NB4 (cell line): ENCODE measurements around the gene CORO2A.

Source experiments
- DNase-seq: peaks from one replicate; pipeline ENCODE4 v3.0.0; 2010; ENCODE audit warnings: low read depth
- H3K4me3 ChIP-seq: one replicate; pipeline ENCODE4 v1.5.1; 2011; ENCODE audit warnings: mild to moderate bottlenecking, low read depth, low read length, moderate library complexity
- CTCF ChIP-seq: IDR thresholded peaks from one replicate; pipeline ENCODE4 v1.5.1; 2012; ENCODE audit warnings: low read depth, low read length
- MAX ChIP-seq: IDR thresholded peaks from 2 replicates; pipeline ENCODE4 v1.6.1; 2011; ENCODE audit warnings: low read depth, low read length
- MYC ChIP-seq: IDR thresholded peaks from 2 replicates; pipeline ENCODE4 v1.6.1; 2011; ENCODE audit warnings: low read depth, low read length
- POLR2A ChIP-seq: IDR thresholded peaks from 2 replicates; pipeline ENCODE4 v1.6.1; 2011; ENCODE audit warnings: mild to moderate bottlenecking; ENCODE audit not compliant: insufficient read length; ENCODE audit errors: extremely low read depth

Gene CORO2A

GRCh38 chr9:98215271-98215670, 22.8 kb upstream of the CORO2A start:
- TF ChIP-seq MAX, result no peak
- no peak for TF ChIP-seq CTCF
- TF ChIP-seq MYC, result no peak
- TF ChIP-seq POLR2A, result no peak
- H3K4me3 ChIP-seq, result no peak overlapping the region
- no peak for DNase-seq

GRCh38 chr9:98214811-98215210, 22.4 kb upstream of the CORO2A start:
- no peak for DNase-seq
- no peak overlapping the region for H3K4me3 ChIP-seq
- TF ChIP-seq CTCF (no peak), MAX (no peak), POLR2A (no peak), MYC (no peak)

- H3K4me3 ChIP-seq, result no peak overlapping the region
- TF ChIP-seq POLR2A (no peak), MAX (no peak), MYC (no peak), CTCF (no peak)
- DNase-seq, result no peak
Measured at GRCh38 chr9:98211260-98211659, 18.8 kb upstream of the CORO2A start.

- H3K4me3 ChIP-seq, result no peak overlapping the region
- DNase-seq, result no peak
- TF ChIP-seq CTCF (no peak), POLR2A (no peak), MAX (no peak), MYC (no peak)
Measured at GRCh38 chr9:98210435-98210834, 18.0 kb upstream of the CORO2A start.

- H3K4me3 ChIP-seq, result no peak overlapping the region
- DNase-seq, result no peak
- TF ChIP-seq POLR2A (no peak), CTCF (no peak), MAX (no peak), MYC (no peak)
Measured at GRCh38 chr9:98209530-98209929, 17.1 kb upstream of the CORO2A start.

- no peak overlapping the region for H3K4me3 ChIP-seq
- no peak for DNase-seq
- TF ChIP-seq MAX, result no peak
- TF ChIP-seq MYC, result no peak
- TF ChIP-seq CTCF, result no peak
- TF ChIP-seq POLR2A, result no peak
Measured at GRCh38 chr9:98208635-98209034, 16.2 kb upstream of the CORO2A start.
